ENCODE measurements around the gene MBL2.

Gene MBL2

GRCh38 chr10:52779541-52780390, 7.2 kb upstream of the MBL2 start:
- TF ChIP-seq POLR2A (IDR thresholded peaks at IDR 0.05; ENCODE audit: low read depth, low read length), result no peak
- DNase-seq (ENCODE audit: insufficient read length, low spot score), result peak; percentile 68
- FAIRE-seq, result no peak

- DNase-seq (ENCODE audit: insufficient read length, low spot score) (no peak), FAIRE-seq (no peak)
Measured at GRCh38 chr10:52778511-52779392, 6.2 kb upstream of the MBL2 start.

GRCh38 chr10:52777414-52777813, 4.8 kb upstream of the MBL2 start:
- no peak for TF ChIP-seq POLR2A (IDR thresholded peaks at IDR 0.05; ENCODE audit: low read depth, low read length)
- DNase-seq (ENCODE audit: insufficient read length, low spot score) (no peak), FAIRE-seq (no peak)

More at GRCh38 chr10:52778511-52779392, 6.2 kb upstream of the MBL2 start:
- TF ChIP-seq POLR2A (IDR thresholded peaks at IDR 0.05; ENCODE audit: low read depth, low read length), result no peak

- no peak for DNase-seq (ENCODE audit: insufficient read length, low spot score)
- FAIRE-seq, result no peak
- no peak for TF ChIP-seq POLR2A (IDR thresholded peaks at IDR 0.05; ENCODE audit: low read depth, low read length)
Measured at GRCh38 chr10:52776471-52776903, 3.9 kb upstream of the MBL2 start.

- DNase-seq (ENCODE audit: insufficient read length, low spot score), result no peak
- no peak for TF ChIP-seq POLR2A (IDR thresholded peaks at IDR 0.05; ENCODE audit: low read depth, low read length)
- no peak for FAIRE-seq
Measured at GRCh38 chr10:52775132-52775647, 2.6 kb upstream of the MBL2 start.

GRCh38 chr10:52774600-52775106, 2.1 kb upstream of the MBL2 start:
- no peak for FAIRE-seq
- no peak for TF ChIP-seq POLR2A (IDR thresholded peaks at IDR 0.05; ENCODE audit: low read depth, low read length)
- no peak for DNase-seq (ENCODE audit: insufficient read length, low spot score)

- no peak for DNase-seq (ENCODE audit: insufficient read length, low spot score)
- no peak for FAIRE-seq
- TF ChIP-seq POLR2A (IDR thresholded peaks at IDR 0.05; ENCODE audit: low read depth, low read length), result no peak
Measured at GRCh38 chr10:52774182-52774581, 1.6 kb upstream of the MBL2 start.

GRCh38 chr10:52771534-52772445, 794 bp downstream of the MBL2 start:
- FAIRE-seq, result no peak
- TF ChIP-seq POLR2A (IDR thresholded peaks at IDR 0.05; ENCODE audit: low read depth, low read length), result no peak
- no peak for DNase-seq (ENCODE audit: insufficient read length, low spot score)

GRCh38 chr10:52770904-52771303, 1.7 kb downstream of the MBL2 start:
- no peak for TF ChIP-seq POLR2A (IDR thresholded peaks at IDR 0.05; ENCODE audit: low read depth, low read length)
- FAIRE-seq (no peak), DNase-seq (ENCODE audit: insufficient read length, low spot score) (no peak)

GRCh38 chr10:52769966-52770365, 2.6 kb downstream of the MBL2 start:
- FAIRE-seq (no peak), DNase-seq (ENCODE audit: insufficient read length, low spot score) (no peak)

GRCh38 chr10:52768001-52768532, 4.5 kb downstream of the MBL2 start:
- no peak for DNase-seq (ENCODE audit: insufficient read length, low spot score)
- no peak for FAIRE-seq
- no peak for TF ChIP-seq POLR2A (IDR thresholded peaks at IDR 0.05; ENCODE audit: low read depth, low read length)

More at GRCh38 chr10:52769966-52770365, 2.6 kb downstream of the MBL2 start:
- no peak for TF ChIP-seq POLR2A (IDR thresholded peaks at IDR 0.05; ENCODE audit: low read depth, low read length)

- no peak for DNase-seq (ENCODE audit: insufficient read length, low spot score)
- FAIRE-seq, result no peak
- no peak for TF ChIP-seq POLR2A (IDR thresholded peaks at IDR 0.05; ENCODE audit: low read depth, low read length)
Measured at GRCh38 chr10:52762088-52762487, 10.5 kb downstream of the MBL2 start.

- no peak for DNase-seq (ENCODE audit: insufficient read length, low spot score)
- no peak for FAIRE-seq
- no peak for TF ChIP-seq POLR2A (IDR thresholded peaks at IDR 0.05; ENCODE audit: low read depth, low read length)
Measured at GRCh38 chr10:52759154-52759553, 13.4 kb downstream of the MBL2 start.

Data from H54 (cell line).